K562 (cell line): Measurements from ENCODE around the gene EPB41L1. TPM values are rescaled to one million over a fixed set of nuclear protein-coding genes. Genes with fewer than 3 reads are reported as not detected.
A peak's percentile ranks its signal among the peaks of the same experiment; 100 is the strongest.

Experiments used
- ATAC-seq: fragments of 200-7000 bp; cut with Tn5 transposase; 3 replicates; pipeline ENCODE4 v1.9.1; 2020; ENCODE audit warnings: moderate library complexity
- BruUV-seq: library from RNA; stranded (reverse); fragments of 400-500 nt; replicated peaks from 2 replicates; lab custom pipeline; 2021; lab: Mats Ljungman, UMichigan
- CTCF ChIA-PET: fragments of 300-600 bp; formaldehyde crosslinking; extraction: SDS; loops from one replicate; lab custom pipeline; 2021; ENCODE audit warnings: low intra/inter-chr PET ratio; lab: Yijun Ruan, JAX
- POLR2A ChIA-PET: fragments of 300-600, 350-650 bp; sonication (Branson Sonifier 250); formaldehyde crosslinking; extraction: SDS; loops from one replicate; lab custom pipeline; 2021; ENCODE audit warnings: antibody characterized with exemption, inconsistent platforms; lab: Yijun Ruan, JAX
- DNase-seq, 4 experiments: peaks; one replicate each; pipeline versions ENCODE4 v3.0.0 to v3.0.0-alpha.2; 2011 to 2018; ENCODE audit warnings: low spot score in 3 of 4, mixed read lengths in 3 of 4; ENCODE audit errors: extremely low read depth in 1 of 4
- FAIRE-seq: peaks from 2 replicates; lab custom pipeline; 2011; peaks lifted over from hg19 to GRCh38; lab: Jason Lieb, UNC
- H2AFZ ChIP-seq: 2 replicates; pipeline ENCODE4 v1.6.0; 2011; ENCODE audit warnings: low read depth, low read length, control low read depth, inconsistent platforms
- H3K27ac ChIP-seq: fragments of 200-600 bp; 3 replicates; pipeline ENCODE4 v1.8.0; 2011; ENCODE audit warnings: low read depth, mild to moderate bottlenecking, control low read depth, inconsistent platforms, low read length, moderate library complexity, mixed read lengths; ENCODE audit errors: extremely low read depth
- H3K27me3 ChIP-seq, 2 experiments: fragments of 300-600 bp in 1 of 2; 2 replicates in 1 of 2; 3 replicates in 1 of 2; pipeline versions ENCODE4 v1.6.0 to v1.8.0; 2011; ENCODE audit warnings: inconsistent platforms in 2 of 2, low read length in 2 of 2, mild to moderate bottlenecking in 1 of 2, mixed read lengths in 1 of 2, moderate library complexity in 1 of 2; ENCODE audit not compliant: control insufficient read depth in 2 of 2, insufficient read depth in 2 of 2
- H3K36me3 ChIP-seq: fragments of 300-600 bp; 3 replicates; pipeline ENCODE4 v1.8.0; 2011; ENCODE audit warnings: mild to moderate bottlenecking, low read length, inconsistent platforms; ENCODE audit not compliant: control insufficient read depth, insufficient read depth
- H3K4me1 ChIP-seq, 2 experiments: fragments of 200-600 bp in 1 of 2; replicated peaks in 1 of 2; 2 replicates in 1 of 2; 3 replicates in 1 of 2; pipeline versions ENCODE4 v1.5.1 to v1.8.0; 2011; ENCODE audit warnings: inconsistent platforms in 2 of 2, low read length in 2 of 2, mild to moderate bottlenecking in 1 of 2, mixed read lengths in 1 of 2, moderate library complexity in 1 of 2; ENCODE audit not compliant: control insufficient read depth in 2 of 2, insufficient read depth in 2 of 2
- H3K4me2 ChIP-seq: 2 replicates; pipeline ENCODE4 v1.6.1; 2011; ENCODE audit warnings: low read length, control low read depth, inconsistent platforms, mixed read lengths; ENCODE audit not compliant: insufficient read depth
- H3K4me3 ChIP-seq: fragments of 200-600 bp; sonication (generic), shearing (Covaris generic); 2 replicates; pipeline ENCODE4 v1.5.1; 2016; ENCODE audit warnings: control low read depth, inconsistent platforms
- H3K79me2 ChIP-seq: fragments of 200-600 bp; 3 replicates; pipeline ENCODE4 v1.8.0; 2011; ENCODE audit warnings: low read length, inconsistent platforms; ENCODE audit not compliant: control insufficient read depth, insufficient read depth
- H3K9ac ChIP-seq, 2 experiments: 2 replicates each; pipeline versions ENCODE4 v1.6.0 to v1.6.1; 2011; ENCODE audit warnings: low read depth in 2 of 2, low read length in 2 of 2, control low read depth in 1 of 2, inconsistent platforms in 1 of 2, mild to moderate bottlenecking in 1 of 2, mixed read lengths in 1 of 2; ENCODE audit not compliant: insufficient read depth in 1 of 2
- H3K9me1 ChIP-seq: one replicate; pipeline ENCODE4 v1.6.0; 2011; ENCODE audit warnings: inconsistent platforms, mild to moderate bottlenecking, low read length, moderate library complexity; ENCODE audit not compliant: control insufficient read depth, insufficient read depth
- H3K9me3 ChIP-seq: replicated peaks from 2 replicates; pipeline ENCODE4 v1.5.1; 2011; ENCODE audit warnings: low read depth, low read length, inconsistent platforms; ENCODE audit not compliant: control insufficient read depth, insufficient read depth
- H4K20me1 ChIP-seq: replicated peaks from 2 replicates; pipeline ENCODE4 v1.6.1; 2011; ENCODE audit warnings: low read length, inconsistent platforms, mixed read lengths; ENCODE audit not compliant: control insufficient read depth, insufficient read depth
- BRD9 ChIP-seq: fragments of 450-650 bp; IDR thresholded peaks from 2 replicates; pipeline ENCODE4 v1.6.1; 2018; ENCODE audit warnings: low read depth; ENCODE audit not compliant: partially characterized antibody
- EWSR1 ChIP-seq: fragments of 450-650 bp; IDR thresholded peaks from 2 replicates; pipeline ENCODE4 v1.6.1; 2018; ENCODE audit warnings: borderline replicate concordance, mild to moderate bottlenecking, low read depth, moderate library complexity; ENCODE audit not compliant: partially characterized antibody
- KAT2B ChIP-seq: IDR thresholded peaks from one replicate; pipeline ENCODE4 v1.6.1; 2012; ENCODE audit warnings: low read depth, mild to moderate bottlenecking, control low read depth, inconsistent platforms, low read length, moderate library complexity
- RFX1 ChIP-seq: fragments of 450-650 bp; IDR thresholded peaks from 2 replicates; pipeline ENCODE4 v1.6.1; 2016; ENCODE audit warnings: mild to moderate bottlenecking, moderate library complexity
- ZNF444 ChIP-seq: fragments of 250-450 bp; sonication (Bioruptor Pico); IDR thresholded peaks from 2 replicates; pipeline ENCODE4 v1.4.0; 2020; ENCODE audit warnings: mild to moderate bottlenecking, moderate library complexity
- WGBS: fragments of 100-300 bp; shearing (Covaris generic); methylation state at CpG from one replicate; pipeline ENCODE4 v1.1.6; 2016; ENCODE audit warnings: low coverage, mixed read lengths; ENCODE audit not compliant: insufficient coverage; ENCODE audit errors: missing lambda C conversion rate; 5-methylcytosine and 5-hydroxymethylcytosine counted together
- in situ Hi-C: fragments of 300-500 bp; cut with MboI; formaldehyde crosslinking; loops from 4 replicates; pipeline ENCODE4 v1.15.0; 2018; ENCODE audit warnings: inconsistent platforms, mixed read lengths
- intact Hi-C: fragments of 100-400 bp; cut with micrococcal nuclease; formaldehyde crosslinking; loops from 2 replicates; pipeline ENCODE4 v1.14.2; 2022
- polyA plus RNA-seq, 8 experiments: library from polyadenylated mRNA; depleted of rRNA in 4 of 8; stranded (reverse) in 5 of 8; unstranded in 3 of 8; fragments of >200 nt; fragmentation: Nextera tagmentation in 2 of 8; fragmentation: Illumina TruSeq in 1 of 8; extraction: Ambion mirVana in 2 of 8; extraction: Trizol in 1 of 8; gene quantifications; 2 replicates each; pipeline versions ENCODE4 v1.2.1 to v1.2.3, GENCODE V29; 2011 to 2014; ENCODE audit warnings: inconsistent platforms in 1 of 8, missing spikeins in 1 of 8
- total RNA-seq, 7 experiments: library from RNA; depleted of rRNA in 6 of 7; stranded (reverse); fragments of >200 nt in 6 of 7; fragmentation: Illumina TruSeq in 2 of 7; extraction: Trizol in 2 of 7; gene quantifications; 2 replicates each; pipeline versions ENCODE4 v1.2.1 to v1.2.3, GENCODE V29; 2011 to 2021; ENCODE audit warnings: low replicate concordance in 1 of 7

Gene EPB41L1
- total and polyA plus RNA-seq, 9 of the 15 experiments (the other 6 are each of a cell fraction or from before 2014, with no cell fraction given), result 0.11 to 4.3 (median 1.3) TPM

DNA sequence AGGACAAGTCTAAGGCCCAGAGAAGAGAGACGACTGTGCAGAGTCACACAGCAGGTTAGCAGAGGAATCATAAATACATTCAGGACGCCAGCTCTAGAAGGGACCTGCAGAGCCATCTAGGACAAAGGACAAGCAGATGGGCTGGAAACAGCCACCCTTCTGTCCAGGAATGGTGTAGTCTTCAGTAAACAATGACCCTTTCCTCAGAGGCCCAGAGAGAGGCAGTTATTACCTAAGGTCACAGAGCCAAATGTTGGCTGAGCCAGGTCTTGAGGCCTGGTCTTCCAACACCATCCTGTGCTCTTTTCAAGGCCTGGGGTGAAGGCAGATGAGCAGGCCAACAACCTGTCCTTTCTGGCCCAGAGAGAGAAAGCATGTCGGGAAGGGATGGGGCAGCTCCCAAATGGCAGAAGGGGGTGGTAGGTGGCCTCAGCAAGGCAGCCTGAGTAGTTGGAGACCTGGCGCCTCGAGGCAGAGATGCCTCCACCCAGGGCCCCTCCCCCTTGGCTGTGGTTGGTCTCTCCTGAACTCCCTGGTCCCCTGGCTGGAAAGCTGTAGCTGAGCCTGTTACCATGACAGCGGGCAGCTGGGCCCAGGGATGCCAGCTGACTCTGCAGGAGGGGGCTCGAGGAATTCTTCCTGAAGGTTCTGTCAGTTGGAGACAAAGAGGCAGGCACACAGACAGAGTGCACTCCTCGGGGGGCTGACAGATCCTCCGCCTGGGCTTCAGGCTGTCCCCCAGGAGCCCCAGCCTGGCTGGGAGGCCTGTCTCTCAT lies 24.8 kb downstream of the EPB41L1 start:
- H3K4me3 ChIP-seq, result no peak overlapping the region
- no peaks in the 10 kb centered on the region for H3K27me3 ChIP-seq
- TF ChIP-seq BRD9, result peak; percentile 74
- TF ChIP-seq EWSR1, result no peak
- TF ChIP-seq KAT2B, result no peak
- TF ChIP-seq ZNF444, result no peak
- TF ChIP-seq RFX1, result peak; percentile 65
- no peak overlapping the region for H3K4me2 ChIP-seq
- H3K9ac ChIP-seq, result 0 out of 4 replicates have a peak overlapping the region, but pooled peaks of 1 of the 2 experiments have one; percentile 4
- H2AFZ ChIP-seq, result no peak overlapping the region
- no peaks in the 10 kb centered on the region for H3K9me3 ChIP-seq
- no peak for DNase-seq
- no peaks in the 10 kb centered on the region for H3K79me2 ChIP-seq
- H3K36me3 ChIP-seq, result no peaks in the 10 kb centered on the region
- H3K9me1 ChIP-seq, result no peaks in the 10 kb centered on the region
- intact Hi-C loops, result no loop called here
- in situ Hi-C loops, result no loop called here
- ATAC-seq, result no peak
- ChIA-PET CTCF (interaction anchor here (0.7 kb wide), 1 partner anchor 24 kb away, joined by 4 read pairs; no protein-coding TSS in a partner anchor), POLR2A (interaction anchor here (0.6 to 1.0 kb wide), 2 partner anchors 76 to 455 kb away, joined by 3 to 5 read pairs; no protein-coding TSS in a partner anchor)
- H3K27ac ChIP-seq, result no peak overlapping the region
- FAIRE-seq, result no peak
- BruUV-seq, result no TSS peak
- H3K4me1 ChIP-seq, result peaks cover 20 to 23% of the 10 kb centered on the region in 2 experiments
- 0 out of 2 replicates have a peak, but pooled peaks cover 4% of the 10 kb centered on the region for H4K20me1 ChIP-seq
- WGBS, result 42% methylated on average over 8 of the region's 9 CpGs
